Measurements from ENCODE around the gene A1BG.

GRCh38 chr19:58380037-58380661 lies 26.9 kb upstream of the A1BG start:
- TF ChIP-seq, protein P1, sequence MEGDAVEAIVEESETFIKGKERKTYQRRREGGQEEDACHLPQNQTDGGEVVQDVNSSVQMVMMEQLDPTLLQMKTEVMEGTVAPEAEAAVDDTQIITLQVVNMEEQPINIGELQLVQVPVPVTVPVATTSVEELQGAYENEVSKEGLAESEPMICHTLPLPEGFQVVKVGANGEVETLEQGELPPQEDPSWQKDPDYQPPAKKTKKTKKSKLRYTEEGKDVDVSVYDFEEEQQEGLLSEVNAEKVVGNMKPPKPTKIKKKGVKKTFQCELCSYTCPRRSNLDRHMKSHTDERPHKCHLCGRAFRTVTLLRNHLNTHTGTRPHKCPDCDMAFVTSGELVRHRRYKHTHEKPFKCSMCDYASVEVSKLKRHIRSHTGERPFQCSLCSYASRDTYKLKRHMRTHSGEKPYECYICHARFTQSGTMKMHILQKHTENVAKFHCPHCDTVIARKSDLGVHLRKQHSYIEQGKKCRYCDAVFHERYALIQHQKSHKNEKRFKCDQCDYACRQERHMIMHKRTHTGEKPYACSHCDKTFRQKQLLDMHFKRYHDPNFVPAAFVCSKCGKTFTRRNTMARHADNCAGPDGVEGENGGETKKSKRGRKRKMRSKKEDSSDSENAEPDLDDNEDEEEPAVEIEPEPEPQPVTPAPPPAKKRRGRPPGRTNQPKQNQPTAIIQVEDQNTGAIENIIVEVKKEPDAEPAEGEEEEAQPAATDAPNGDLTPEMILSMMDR (IDR thresholded peaks at IDR 0.05), result no peak
- no peak for TF ChIP-seq POLR2A (IDR thresholded peaks at IDR 0.05)
- no peak for TF ChIP-seq POLR2AphosphoS5 (IDR thresholded peaks at IDR 0.05)

Measured in suprapubic skin (tissue), 4 donors.